Measurements from ENCODE around the gene DRAXIN. TPM values are rescaled to one million over a fixed set of nuclear protein-coding genes. Genes with fewer than 3 reads are reported as not detected.

DRAXIN gene
- total RNA-seq, 1 donor from 2014 or later, result 0.21 TPM

- no peak overlapping the region for H3K4me3 Mint-ChIP-seq (ENCODE audit: unreplicated experiment)
- DNase-seq (ENCODE audit: extremely low spot score, unreplicated experiment), result no peak
- no peak overlapping the region for H3K27ac Mint-ChIP-seq (ENCODE audit: unreplicated experiment)
- no peak for TF ChIP-seq CTCF (IDR thresholded peaks at IDR 0.05)
- peaks cover 18% of the 10 kb centered on the region for H3K4me1 Mint-ChIP-seq (ENCODE audit: unreplicated experiment)
- H3K27me3 Mint-ChIP-seq (ENCODE audit: unreplicated experiment), result peaks cover 6% of the 10 kb centered on the region
- no peaks in the 10 kb centered on the region for H3K9me3 Mint-ChIP-seq (ENCODE audit: unreplicated experiment)
- no peaks in the 10 kb centered on the region for H3K36me3 Mint-ChIP-seq (ENCODE audit: unreplicated experiment)
Observed at GRCh38 chr1:11652203-11652780, 39.2 kb upstream of the DRAXIN start.

- no peak for TF ChIP-seq CTCF (IDR thresholded peaks at IDR 0.05)
- DNase-seq (ENCODE audit: extremely low spot score, unreplicated experiment), result no peak
- H3K27ac Mint-ChIP-seq (ENCODE audit: unreplicated experiment), result no peak overlapping the region
Observed at GRCh38 chr1:11653101-11653860, 38.2 kb upstream of the DRAXIN start.

GRCh38 chr1:11653861-11654136 is 37.7 kb upstream of the DRAXIN start:
- Mint-ChIP-seq H3K4me3 (ENCODE audit: unreplicated experiment) (peak overlapping the region; percentile 61), H3K27ac (ENCODE audit: unreplicated experiment) (no peak overlapping the region), H3K27me3 (ENCODE audit: unreplicated experiment) (peaks cover 6% of the 10 kb centered on the region), H3K9me3 (ENCODE audit: unreplicated experiment) (no peaks in the 10 kb centered on the region), H3K4me1 (ENCODE audit: unreplicated experiment) (peaks cover 16% of the 10 kb centered on the region), H3K36me3 (ENCODE audit: unreplicated experiment) (no peaks in the 10 kb centered on the region)
- no peak for DNase-seq (ENCODE audit: extremely low spot score, unreplicated experiment)
- no peak for TF ChIP-seq CTCF (IDR thresholded peaks at IDR 0.05)

More at GRCh38 chr1:11653101-11653860, 38.2 kb upstream of the DRAXIN start:
- H3K4me3 Mint-ChIP-seq (ENCODE audit: unreplicated experiment), result peak overlapping the region; percentile 61
- peaks cover 6% of the 10 kb centered on the region for H3K27me3 Mint-ChIP-seq (ENCODE audit: unreplicated experiment)
- H3K9me3 Mint-ChIP-seq (ENCODE audit: unreplicated experiment), result no peaks in the 10 kb centered on the region
- peaks cover 18% of the 10 kb centered on the region for H3K4me1 Mint-ChIP-seq (ENCODE audit: unreplicated experiment)
- no peaks in the 10 kb centered on the region for H3K36me3 Mint-ChIP-seq (ENCODE audit: unreplicated experiment)

GRCh38 chr1:11654137-11654938 is 37.2 kb upstream of the DRAXIN start, which contains the start of the genes FBXO2 and FBXO44:
TSS of gene FBXO2 (minus strand) at chr1:11654429. CDS start at chr1:11654340, 89 bp downstream.
TSS of gene FBXO44 (plus strand) at chr1:11654877. CDS start at chr1:11655836, 959 bp downstream.
- H3K27me3 Mint-ChIP-seq (ENCODE audit: unreplicated experiment), result peaks cover 6% of the 10 kb centered on the region
- no peak for DNase-seq (ENCODE audit: extremely low spot score, unreplicated experiment)
- no peaks in the 10 kb centered on the region for H3K9me3 Mint-ChIP-seq (ENCODE audit: unreplicated experiment)
- H3K4me3 Mint-ChIP-seq (ENCODE audit: unreplicated experiment), result peak within 1 kb of the TSS; percentile 69
- no peaks in the 10 kb centered on the region for H3K36me3 Mint-ChIP-seq (ENCODE audit: unreplicated experiment)
- no peak within 1 kb of the TSS for H3K27ac Mint-ChIP-seq (ENCODE audit: unreplicated experiment)
- TF ChIP-seq CTCF (IDR thresholded peaks at IDR 0.05), result no peak
- H3K4me1 Mint-ChIP-seq (ENCODE audit: unreplicated experiment), result peaks cover 16% of the 10 kb centered on the region
